Activated naive CD8-positive, alpha-beta T cell treated with anti-CD3 and anti-CD28 coated beads for 36 hours (primary cell): ENCODE data around the gene ZNF546. TPM values are rescaled to one million over a fixed set of nuclear protein-coding genes. Genes with fewer than 3 reads are reported as not detected.

ENCODE experiments used
- DNase-seq: peaks from one replicate; pipeline ENCODE4 v3.0.0; 2021
- H3K27ac Mint-ChIP-seq: one replicate; pipeline ENCODE4 v1.8.0; 2022; ENCODE audit warnings: mild to moderate bottlenecking, moderate library complexity, mixed read lengths
- H3K27me3 Mint-ChIP-seq: one replicate; pipeline ENCODE4 v1.8.0; 2022; ENCODE audit warnings: mild to moderate bottlenecking, mixed read lengths
- H3K36me3 Mint-ChIP-seq: one replicate; pipeline ENCODE4 v1.8.0; 2021; ENCODE audit warnings: mild to moderate bottlenecking, mixed read lengths
- H3K4me1 Mint-ChIP-seq: one replicate; pipeline ENCODE4 v1.8.0; 2021; ENCODE audit warnings: mixed read lengths
- H3K4me3 Mint-ChIP-seq: one replicate; pipeline ENCODE4 v1.8.0; 2022; ENCODE audit warnings: mild to moderate bottlenecking, moderate library complexity, mixed read lengths
- H3K9me3 Mint-ChIP-seq: one replicate; pipeline ENCODE4 v1.8.0; 2022; ENCODE audit warnings: mixed read lengths
- total RNA-seq, 2 experiments: library from RNA; stranded (reverse); gene quantifications; one replicate each; pipeline ENCODE4 v1.2.3, GENCODE V29; 2021

The ZNF546 gene
- total RNA-seq, 2 experiments from 2014 or later, result 3.7 to 3.8 TPM

DNA sequence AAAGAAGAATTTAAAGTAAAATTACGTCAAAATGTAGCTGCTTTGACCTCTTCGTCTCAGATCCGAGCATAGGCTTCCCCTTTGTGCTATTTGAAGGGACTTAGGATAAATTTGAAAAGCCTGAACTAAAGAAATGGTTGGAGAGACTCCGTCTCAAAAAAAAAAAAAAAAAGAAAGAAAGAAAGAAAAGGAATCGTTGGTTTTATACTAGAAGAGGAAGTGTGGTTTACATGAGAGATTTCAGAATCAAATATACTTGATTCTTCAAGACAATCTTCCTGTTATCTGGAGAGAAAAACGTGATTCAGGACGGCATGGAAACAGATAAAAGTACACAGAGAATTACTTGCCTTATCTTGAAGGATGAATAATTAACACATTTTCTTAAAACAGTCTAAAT lies 59.6 kb downstream of the ZNF546 start:
- DNase-seq, result no peak
- H3K36me3 Mint-ChIP-seq, result peaks cover 41% of the 10 kb centered on the region
- H3K27me3 Mint-ChIP-seq, result no peaks in the 10 kb centered on the region
- peak overlapping the region; percentile 99 for H3K4me3 Mint-ChIP-seq
- H3K4me1 Mint-ChIP-seq, result peaks cover 37% of the 10 kb centered on the region
- peaks cover 30% of the 10 kb centered on the region for H3K9me3 Mint-ChIP-seq
- peak overlapping the region; percentile 97 for H3K27ac Mint-ChIP-seq

DNA sequence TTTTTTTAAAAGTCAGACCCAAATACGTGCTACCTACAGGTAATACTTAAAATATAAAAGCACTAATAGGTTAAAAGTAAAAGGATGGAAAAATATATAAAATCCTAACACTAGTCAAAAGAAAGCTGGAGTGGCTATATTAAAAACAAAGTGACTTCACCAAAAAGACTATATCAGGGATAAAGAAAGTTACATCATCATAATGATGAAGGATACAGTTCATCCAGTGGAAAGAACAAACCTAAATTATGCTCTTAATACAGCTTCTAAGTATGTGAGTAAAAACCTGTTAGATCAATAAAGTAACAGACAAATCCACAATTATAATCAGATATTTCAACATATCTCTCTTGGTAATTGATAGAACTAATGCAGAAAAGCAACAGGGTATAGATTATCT lies 60.3 kb downstream of the ZNF546 start:
- Mint-ChIP-seq H3K36me3 (peaks cover 37% of the 10 kb centered on the region), H3K27ac (no peak overlapping the region), H3K9me3 (peaks cover 30% of the 10 kb centered on the region), H3K27me3 (no peaks in the 10 kb centered on the region), H3K4me1 (peaks cover 33% of the 10 kb centered on the region), H3K4me3 (peak overlapping the region; percentile 99)
- no peak for DNase-seq

DNA sequence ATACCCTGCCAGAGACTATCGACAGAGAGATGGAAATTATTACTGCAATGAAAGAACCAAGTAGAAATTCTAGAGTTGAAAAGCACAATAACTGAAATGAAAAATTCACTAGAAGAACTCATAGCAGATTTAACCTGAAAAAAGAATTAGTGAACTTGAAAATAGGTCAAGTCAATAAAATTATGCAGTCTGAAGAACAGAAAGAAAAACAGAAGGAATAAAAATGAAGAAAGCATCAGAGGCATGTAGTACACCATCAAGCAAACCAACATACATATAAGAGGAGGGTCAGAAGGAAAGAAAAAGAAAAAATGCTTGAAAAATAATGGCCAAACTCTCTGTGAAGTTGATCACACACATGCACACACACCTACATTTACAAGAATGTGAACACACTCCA lies 62.8 kb downstream of the ZNF546 start:
- Mint-ChIP-seq H3K36me3 (peaks cover 14% of the 10 kb centered on the region), H3K27me3 (no peaks in the 10 kb centered on the region), H3K27ac (no peak overlapping the region), H3K4me3 (no peak overlapping the region), H3K4me1 (peaks cover 10% of the 10 kb centered on the region), H3K9me3 (peaks cover 23% of the 10 kb centered on the region)
- no peak for DNase-seq

DNA sequence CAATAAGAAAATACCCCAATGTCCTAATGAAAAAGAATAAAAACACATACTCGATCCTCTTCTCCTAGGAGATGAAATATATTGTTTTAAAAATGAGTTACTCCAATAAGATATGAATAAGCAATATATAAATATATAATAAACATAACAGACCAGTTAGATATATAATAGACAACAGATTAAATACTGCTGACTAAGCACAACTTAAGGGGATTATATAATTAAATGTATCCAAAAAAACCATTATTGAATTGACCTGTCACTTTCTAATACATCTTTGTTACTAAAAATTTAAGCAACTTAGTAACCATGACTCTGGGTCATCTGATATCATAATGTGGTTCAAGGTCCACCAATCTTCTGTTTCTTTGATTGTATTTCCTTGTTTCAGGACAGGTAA lies 73.2 kb downstream of the ZNF546 start:
- Mint-ChIP-seq H3K4me1 (no peaks in the 10 kb centered on the region), H3K36me3 (peaks cover 49% of the 10 kb centered on the region), H3K27ac (no peak overlapping the region), H3K9me3 (peaks cover 23% of the 10 kb centered on the region), H3K27me3 (no peaks in the 10 kb centered on the region), H3K4me3 (no peak overlapping the region)
- DNase-seq, result no peak

Other genes starting within 250 kb of the ZNF546 start
- gene LEUTX, start 218.2 kb upstream of the ZNF546 start, total RNA-seq, result not detected
- gene DYRK1B, start 162.9 kb upstream of the ZNF546 start, total RNA-seq, result 1 to 10 TPM; 3.8 to 4.9 TPM
- 100 to 1,000 TPM; 925 to 936 TPM for gene FBL, start 150.7 kb upstream of the ZNF546 start, total RNA-seq
- 1 to 10 TPM; 7.0 to 8.0 TPM for gene FCGBP, start 62.4 kb upstream of the ZNF546 start, total RNA-seq
- 100 to 1,000 TPM; 169 to 170 TPM for gene PSMC4, start 25.9 kb upstream of the ZNF546 start, total RNA-seq
- 10 to 100 TPM; 16.1 to 18.6 TPM for gene ZNF780B, start 59.2 kb downstream of the ZNF546 start, total RNA-seq
- gene ZNF780A, start 93.9 kb downstream of the ZNF546 start, total RNA-seq, result 10 to 100 TPM; 12.7 to 16.7 TPM
- gene MAP3K10, start 194.4 kb downstream of the ZNF546 start, total RNA-seq, result 1 to 10 TPM; 8.3 to 9.3 TPM
- not detected for gene TTC9B, start 221.3 kb downstream of the ZNF546 start, total RNA-seq
- not detected for gene CCNP, start 229.6 kb downstream of the ZNF546 start, total RNA-seq